HepG2 (cell line): ENCODE results near the gene ARL4C. TPM values are rescaled to one million over a fixed set of nuclear protein-coding genes. Genes with fewer than 3 reads are reported as not detected.

Source experiments
- BRD4 ChIP-seq: sonication (generic); formaldehyde crosslinking; IDR thresholded peaks from 2 replicates; pipeline ENCODE4 v1.4.0; 2020; ENCODE audit warnings: missing genetic modification reagents
- CTCF ChIP-seq: sonication (generic); formaldehyde crosslinking; IDR thresholded peaks from 2 replicates; pipeline ENCODE4 v1.5.0; 2020; ENCODE audit warnings: mild to moderate bottlenecking, missing genetic modification reagents, moderate library complexity
- FIP1L1 ChIP-seq: fragments of 200-400 bp; formaldehyde crosslinking; IDR thresholded peaks from 2 replicates; pipeline ENCODE4 v1.6.1; 2018; ENCODE audit warnings: low read depth, mild to moderate bottlenecking, low read length, moderate library complexity, borderline replicate concordance; ENCODE audit not compliant: insufficient read depth
- GMEB2 ChIP-seq: IDR thresholded peaks from 2 replicates; pipeline ENCODE4 v1.6.1; 2016; ENCODE audit warnings: missing biosample characterization, missing genetic modification reagents, low read depth
- HDAC2 ChIP-seq: sonication (generic); formaldehyde crosslinking; IDR thresholded peaks from 2 replicates; pipeline ENCODE4 v1.4.0; 2020; ENCODE audit warnings: missing genetic modification reagents
- HMGXB4 ChIP-seq, 2 experiments: sonication (generic) in 1 of 2; formaldehyde crosslinking in 1 of 2; IDR thresholded peaks; 2 replicates each; pipeline versions ENCODE4 v1.4.0 to v1.6.1; 2018 to 2020; ENCODE audit warnings: missing genetic modification reagents in 2 of 2, borderline replicate concordance in 1 of 2, low read depth in 1 of 2, mild to moderate bottlenecking in 1 of 2, missing biosample characterization in 1 of 2
- HNRNPLL ChIP-seq: fragments of 200-400 bp; formaldehyde crosslinking; IDR thresholded peaks from 2 replicates; pipeline ENCODE4 v1.6.1; 2017; ENCODE audit warnings: mild to moderate bottlenecking, low read depth, low read length; ENCODE audit not compliant: poor library complexity, severe bottlenecking
- NPAS2 ChIP-seq: sonication (generic); formaldehyde crosslinking; IDR thresholded peaks from 2 replicates; pipeline ENCODE4 v1.8.0; 2022; ENCODE audit warnings: mild to moderate bottlenecking, missing genetic modification reagents, borderline replicate concordance
- PHF8 ChIP-seq: sonication (generic); formaldehyde crosslinking; IDR thresholded peaks from 2 replicates; pipeline ENCODE4 v1.5.0; 2020; ENCODE audit warnings: missing genetic modification reagents
- RAD21 ChIP-seq: fragments of 450-650 bp; formaldehyde crosslinking; IDR thresholded peaks from 2 replicates; pipeline ENCODE4 v1.5.0; 2020; ENCODE audit warnings: mild to moderate bottlenecking
- REL ChIP-seq: sonication (generic); formaldehyde crosslinking; conservative IDR thresholded peaks from 2 replicates; pipeline ENCODE4 v1.8.0; 2022; ENCODE audit warnings: mild to moderate bottlenecking, missing genetic modification reagents, moderate library complexity
- REPIN1 ChIP-seq: sonication (generic); formaldehyde crosslinking; IDR thresholded peaks from 2 replicates; pipeline ENCODE4 v1.8.0; 2022; ENCODE audit warnings: missing genetic modification reagents, low read depth, mild to moderate bottlenecking, borderline replicate concordance
- YEATS4 ChIP-seq: sonication (generic); formaldehyde crosslinking; IDR thresholded peaks from 2 replicates; pipeline ENCODE4 v1.4.0; 2020; ENCODE audit warnings: missing genetic modification reagents, borderline replicate concordance
- ZFY ChIP-seq: sonication (generic); formaldehyde crosslinking; IDR thresholded peaks from 2 replicates; pipeline ENCODE4 v1.4.0; 2020; ENCODE audit warnings: missing genetic modification reagents
- ZNF230 ChIP-seq: sonication (generic); formaldehyde crosslinking; IDR thresholded peaks from 2 replicates; pipeline ENCODE4 v1.4.0; 2020; ENCODE audit warnings: mild to moderate bottlenecking, missing genetic modification reagents
- ZNF556 ChIP-seq: sonication (generic); formaldehyde crosslinking; IDR thresholded peaks from 2 replicates; pipeline ENCODE4 v1.4.0; 2020; ENCODE audit warnings: mild to moderate bottlenecking, missing genetic modification reagents, borderline replicate concordance
- ZNF563 ChIP-seq: sonication (generic); formaldehyde crosslinking; IDR thresholded peaks from 2 replicates; pipeline ENCODE4 v1.8.0; 2022; ENCODE audit warnings: mild to moderate bottlenecking, moderate library complexity, missing genetic modification reagents
- ZNF652 ChIP-seq: IDR thresholded peaks from 2 replicates; pipeline ENCODE4 v1.6.1; 2016; ENCODE audit warnings: low read depth, borderline replicate concordance
- ZNF891 ChIP-seq: sonication (generic); formaldehyde crosslinking; IDR thresholded peaks from 2 replicates; pipeline ENCODE4 v1.5.0; 2020; ENCODE audit warnings: mild to moderate bottlenecking, missing genetic modification reagents
- ZSCAN12 ChIP-seq: sonication (generic); formaldehyde crosslinking; IDR thresholded peaks from 2 replicates; pipeline ENCODE4 v1.9.0; 2021; ENCODE audit warnings: mild to moderate bottlenecking, missing genetic modification reagents
- polyA plus RNA-seq, 8 experiments: library from polyadenylated mRNA; depleted of rRNA in 3 of 8; stranded (reverse) in 7 of 8; unstranded in 1 of 8; fragments of >200 nt; fragmentation: Illumina TruSeq in 4 of 8; extraction: Trizol in 4 of 8; gene quantifications; 2 replicates each; pipeline versions ENCODE4 v1.2.1 to v1.2.3, GENCODE V29; 2011 to 2016; ENCODE audit warnings: low read depth in 4 of 8, missing spikeins in 1 of 8, mixed read lengths in 1 of 8; ENCODE audit not compliant: insufficient read depth in 1 of 8
- total RNA-seq, 5 experiments: library from RNA; depleted of rRNA; stranded (reverse); fragments of >200 nt; fragmentation: Illumina TruSeq; extraction: Trizol; gene quantifications; 2 replicates each; pipeline ENCODE4 v1.2.3, GENCODE V29; 2016; ENCODE audit warnings: low read depth in 1 of 5
- TF ChIP-seq, protein P1 (sequence below): sonication (generic); formaldehyde crosslinking; IDR thresholded peaks from 2 replicates; pipeline ENCODE4 v1.9.0; 2021; ENCODE audit warnings: missing genetic modification reagents, borderline replicate concordance

Gene ARL4C
- total and polyA plus RNA-seq, 2 of the 13 experiments (the other 11 are each of a cell fraction or from before 2014, with no cell fraction given), result 0.07 to 0.15 TPM

GRCh38 chr2:234496835-234497593 lies at the start of gene ARL4C (continued):
- TF ChIP-seq GMEB2 (CRISPR knock-in tag) (no peak), ZNF891 (CRISPR knock-in tag) (no peak), YEATS4 (0 out of 2 replicates have a peak, but pooled peaks have one; percentile 31), ZNF556 (CRISPR knock-in tag) (no peak), REL (CRISPR knock-in tag) (no peak), PHF8 (CRISPR knock-in tag) (no peak), HNRNPLL (peak; percentile 45), HDAC2 (CRISPR knock-in tag) (no peak), FIP1L1 (no peak), ZNF652 (CRISPR knock-in tag) (no peak), HMGXB4 (CRISPR knock-in tag; IDR thresholded peaks at IDR 0.05; ENCODE audit: borderline replicate concordance in 1 of 2, low read depth in 1 of 2) (no peak), ZFY (peak; percentile 20; the same call in 1 of the 2 replicates), RAD21 (CRISPR knock-in tag) (peak; percentile 29; the same call in 1 of the 2 replicates), ZSCAN12 (CRISPR knock-in tag) (no peak), REPIN1 (CRISPR knock-in tag) (no peak), NPAS2 (CRISPR knock-in tag) (no peak), ZNF230 (no peak), BRD4 (CRISPR knock-in tag) (no peak), CTCF (CRISPR knock-in tag) (0 out of 2 replicates have a peak, but pooled peaks have one; percentile 12), ZNF563 (CRISPR knock-in tag) (0 out of 2 replicates have a peak, but pooled peaks have one; percentile 11)
- TF ChIP-seq, protein P1, sequence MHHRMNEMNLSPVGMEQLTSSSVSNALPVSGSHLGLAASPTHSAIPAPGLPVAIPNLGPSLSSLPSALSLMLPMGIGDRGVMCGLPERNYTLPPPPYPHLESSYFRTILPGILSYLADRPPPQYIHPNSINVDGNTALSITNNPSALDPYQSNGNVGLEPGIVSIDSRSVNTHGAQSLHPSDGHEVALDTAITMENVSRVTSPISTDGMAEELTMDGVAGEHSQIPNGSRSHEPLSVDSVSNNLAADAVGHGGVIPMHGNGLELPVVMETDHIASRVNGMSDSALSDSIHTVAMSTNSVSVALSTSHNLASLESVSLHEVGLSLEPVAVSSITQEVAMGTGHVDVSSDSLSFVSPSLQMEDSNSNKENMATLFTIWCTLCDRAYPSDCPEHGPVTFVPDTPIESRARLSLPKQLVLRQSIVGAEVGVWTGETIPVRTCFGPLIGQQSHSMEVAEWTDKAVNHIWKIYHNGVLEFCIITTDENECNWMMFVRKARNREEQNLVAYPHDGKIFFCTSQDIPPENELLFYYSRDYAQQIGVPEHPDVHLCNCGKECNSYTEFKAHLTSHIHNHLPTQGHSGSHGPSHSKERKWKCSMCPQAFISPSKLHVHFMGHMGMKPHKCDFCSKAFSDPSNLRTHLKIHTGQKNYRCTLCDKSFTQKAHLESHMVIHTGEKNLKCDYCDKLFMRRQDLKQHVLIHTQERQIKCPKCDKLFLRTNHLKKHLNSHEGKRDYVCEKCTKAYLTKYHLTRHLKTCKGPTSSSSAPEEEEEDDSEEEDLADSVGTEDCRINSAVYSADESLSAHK (CRISPR knock-in tag), result no peak
